HG02588 (cell line): ENCODE results near the gene ASIC5.
"Not testable (repeated sequence)": the region's sequence is repeated elsewhere in the genome, so short reads cannot be mapped to it uniquely, and the experiment has no call there.

Experiments used
- ATAC-seq: cut with Tn5 transposase; IDR thresholded peaks from one replicate; pipeline ENCODE4 v1.9.1; 2021; ENCODE audit warnings: mild to moderate bottlenecking, moderate library complexity; ENCODE audit not compliant: unreplicated experiment

The ASIC5 gene

GRCh38 chr4:155866177-155866576 lies at the start of gene ASIC5:
TSS of gene ASIC5 (minus strand) at chr4:155866277. CDS start at chr4:155866226, 51 bp downstream.
- no peak for ATAC-seq

GRCh38 chr4:155914782-155915181 lies 48.7 kb upstream of the ASIC5 start:
- ATAC-seq: no peak

- ATAC-seq: no peak
Measured at GRCh38 chr4:155911905-155912304, 45.8 kb upstream of the ASIC5 start.

GRCh38 chr4:155909615-155910226 lies 43.6 kb upstream of the ASIC5 start:
- ATAC-seq: no peak

- ATAC-seq: peak; percentile 77
Measured at GRCh38 chr4:155908187-155909139, 42.4 kb upstream of the ASIC5 start.

- ATAC-seq: no peak
Measured at GRCh38 chr4:155907556-155907955, 41.5 kb upstream of the ASIC5 start.

GRCh38 chr4:155906554-155907247 lies 40.6 kb upstream of the ASIC5 start:
- no peak for ATAC-seq

- no peak for ATAC-seq
Measured at GRCh38 chr4:155904331-155904730, 38.3 kb upstream of the ASIC5 start.

- ATAC-seq: no peak
Measured at GRCh38 chr4:155903453-155903852, 37.4 kb upstream of the ASIC5 start, which contains the start of gene TDO2. TSS of gene TDO2 (plus strand) at chr4:155903696. CDS start at chr4:155903759, 63 bp downstream.

- ATAC-seq: no peak
Measured at GRCh38 chr4:155901013-155901412, 34.9 kb upstream of the ASIC5 start.

- no peak for ATAC-seq
Measured at GRCh38 chr4:155900381-155900780, 34.3 kb upstream of the ASIC5 start.

- no peak for ATAC-seq
Measured at GRCh38 chr4:155899891-155900290, 33.8 kb upstream of the ASIC5 start.

GRCh38 chr4:155898371-155898770 lies 32.3 kb upstream of the ASIC5 start:
- ATAC-seq: not testable (repeated sequence)

- ATAC-seq: no peak
Measured at GRCh38 chr4:155891058-155891457, 25.0 kb upstream of the ASIC5 start.

- no peak for ATAC-seq
Measured at GRCh38 chr4:155889946-155890345, 23.9 kb upstream of the ASIC5 start.

- ATAC-seq: peak; percentile 87
Measured at GRCh38 chr4:155889031-155889793, 23.1 kb upstream of the ASIC5 start.

- no peak for ATAC-seq
Measured at GRCh38 chr4:155887847-155888570, 21.9 kb upstream of the ASIC5 start.

GRCh38 chr4:155887045-155887444 lies 21.0 kb upstream of the ASIC5 start:
- ATAC-seq: no peak

GRCh38 chr4:155885666-155886065 lies 19.6 kb upstream of the ASIC5 start:
- no peak for ATAC-seq

- ATAC-seq: no peak
Measured at GRCh38 chr4:155883895-155884294, 17.8 kb upstream of the ASIC5 start.
